Choroid plexus epithelial cell (primary cell): Measurements from ENCODE around the gene AGPAT3.

Experiments used
- DNase-seq: peaks from one replicate; pipeline ENCODE4 v3.0.0-alpha.2; 2010; ENCODE audit warnings: low read depth
- H3K4me3 ChIP-seq: 2 replicates; pipeline ENCODE4 v1.5.1; 2011; ENCODE audit warnings: low read depth, mild to moderate bottlenecking, control low read depth, low read length, moderate library complexity
- TF ChIP-seq, protein P1 (sequence below): conservative IDR thresholded peaks from 2 replicates; pipeline ENCODE4 v1.5.1; 2011; ENCODE audit warnings: low read depth, mild to moderate bottlenecking, control low read depth, inconsistent platforms, low read length, moderate library complexity

The AGPAT3 gene

GRCh38 chr21:43918385-43918947 lies 53.4 kb downstream of the AGPAT3 start:
- TF ChIP-seq, protein P1, sequence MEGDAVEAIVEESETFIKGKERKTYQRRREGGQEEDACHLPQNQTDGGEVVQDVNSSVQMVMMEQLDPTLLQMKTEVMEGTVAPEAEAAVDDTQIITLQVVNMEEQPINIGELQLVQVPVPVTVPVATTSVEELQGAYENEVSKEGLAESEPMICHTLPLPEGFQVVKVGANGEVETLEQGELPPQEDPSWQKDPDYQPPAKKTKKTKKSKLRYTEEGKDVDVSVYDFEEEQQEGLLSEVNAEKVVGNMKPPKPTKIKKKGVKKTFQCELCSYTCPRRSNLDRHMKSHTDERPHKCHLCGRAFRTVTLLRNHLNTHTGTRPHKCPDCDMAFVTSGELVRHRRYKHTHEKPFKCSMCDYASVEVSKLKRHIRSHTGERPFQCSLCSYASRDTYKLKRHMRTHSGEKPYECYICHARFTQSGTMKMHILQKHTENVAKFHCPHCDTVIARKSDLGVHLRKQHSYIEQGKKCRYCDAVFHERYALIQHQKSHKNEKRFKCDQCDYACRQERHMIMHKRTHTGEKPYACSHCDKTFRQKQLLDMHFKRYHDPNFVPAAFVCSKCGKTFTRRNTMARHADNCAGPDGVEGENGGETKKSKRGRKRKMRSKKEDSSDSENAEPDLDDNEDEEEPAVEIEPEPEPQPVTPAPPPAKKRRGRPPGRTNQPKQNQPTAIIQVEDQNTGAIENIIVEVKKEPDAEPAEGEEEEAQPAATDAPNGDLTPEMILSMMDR: no peak
- no peak overlapping the region for H3K4me3 ChIP-seq
- no peak for DNase-seq

GRCh38 chr21:43919283-43919682 lies 54.3 kb downstream of the AGPAT3 start:
- TF ChIP-seq, protein P1: no peak
- no peak for DNase-seq
- H3K4me3 ChIP-seq: no peak overlapping the region

DNA sequence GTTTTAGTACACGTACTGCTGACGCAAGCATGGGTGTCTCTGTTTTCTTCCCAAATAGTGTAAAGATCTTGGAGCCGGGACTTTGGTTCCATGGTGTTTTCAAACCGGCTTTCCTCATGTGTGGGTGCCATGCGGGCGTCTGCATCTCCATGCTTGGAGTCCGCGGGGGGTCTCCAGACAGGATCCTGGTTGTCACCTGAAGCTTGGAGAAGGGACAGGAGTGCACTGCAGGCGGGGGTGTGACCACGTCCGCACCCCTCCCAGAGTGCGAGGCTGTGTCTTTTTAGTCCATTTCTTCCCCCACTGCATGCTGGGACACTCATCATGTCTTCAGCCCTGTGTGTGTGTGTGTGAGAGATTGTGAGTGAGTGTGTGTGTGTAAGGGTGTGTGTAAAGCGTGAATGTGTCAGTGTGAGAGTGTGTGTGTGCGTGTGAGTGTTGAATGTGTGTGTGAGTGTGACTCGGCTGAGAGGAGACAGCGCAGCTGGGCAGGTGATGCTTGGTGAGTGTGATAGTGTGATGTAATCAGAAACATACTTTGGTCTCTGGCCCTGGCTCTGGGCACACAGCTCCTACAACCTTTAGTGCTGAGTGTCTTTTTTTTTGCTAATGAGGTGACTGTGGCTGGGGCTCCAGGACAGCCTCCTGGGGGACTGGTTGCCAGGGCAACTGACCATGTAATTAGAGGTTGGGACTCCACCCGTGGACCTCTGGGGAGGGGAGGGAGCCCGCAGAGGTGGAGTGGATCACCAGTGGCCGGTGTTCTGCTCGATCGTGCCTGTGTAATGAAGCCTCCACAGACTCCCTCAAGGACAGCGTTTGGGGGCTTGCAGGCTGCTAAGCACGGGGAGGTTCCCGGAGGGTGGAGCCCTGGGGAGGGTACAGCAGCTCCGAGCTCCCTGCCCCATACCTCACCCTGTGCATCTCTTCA lies 55.1 kb downstream of the AGPAT3 start:
- H3K4me3 ChIP-seq: no peak overlapping the region
- DNase-seq: no peak
- TF ChIP-seq, protein P1: no peak

GRCh38 chr21:43921571-43921978 lies 56.6 kb downstream of the AGPAT3 start:
- no peak for DNase-seq
- H3K4me3 ChIP-seq: no peak overlapping the region
- TF ChIP-seq, protein P1: no peak

DNA sequence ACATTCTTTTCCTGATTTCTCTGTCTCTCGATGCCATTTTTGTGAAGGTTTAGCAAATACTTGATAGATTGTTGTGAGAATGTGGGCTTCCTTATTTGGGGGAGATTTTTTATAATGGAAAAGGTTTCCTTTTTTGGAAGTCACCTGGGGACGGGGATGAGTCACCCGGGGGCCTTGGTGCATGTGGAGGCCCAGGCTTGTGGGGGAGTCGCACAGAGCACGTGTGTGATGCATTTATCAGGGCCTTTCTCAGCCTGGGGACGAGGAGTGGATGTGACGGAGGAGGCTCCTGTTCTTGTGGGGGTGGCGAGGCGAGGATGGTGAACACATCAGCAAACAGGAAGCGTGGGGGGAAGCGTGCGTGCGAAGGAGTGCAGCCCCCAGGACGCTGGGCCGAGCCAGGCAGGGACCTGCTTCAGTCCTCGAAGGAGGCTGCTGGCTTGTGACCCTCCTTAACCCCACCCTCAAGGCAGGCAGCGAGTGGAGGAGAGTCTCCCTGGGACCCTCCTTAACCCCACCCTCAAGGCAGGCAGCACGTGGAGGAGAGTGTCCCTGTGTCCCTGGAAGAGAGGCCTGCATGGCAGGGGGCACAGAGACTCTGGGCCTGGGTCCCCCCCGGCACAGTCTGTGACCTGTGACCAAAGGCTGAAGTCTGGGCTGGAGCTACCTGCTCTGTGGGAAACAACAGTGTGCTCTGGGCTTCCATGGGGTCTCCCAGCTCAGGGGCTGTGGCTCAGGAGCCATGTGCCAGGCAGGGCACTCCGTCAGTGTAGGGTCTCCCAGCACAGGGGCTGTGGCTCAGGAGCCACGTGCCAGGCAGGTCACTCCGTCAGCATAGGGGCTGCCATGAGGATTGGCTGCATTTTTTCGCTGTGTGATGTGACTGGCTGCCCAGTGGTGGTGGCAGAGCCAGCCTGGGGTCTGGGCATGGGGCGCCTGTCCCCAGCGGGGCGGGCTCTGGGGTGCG lies 57.2 kb downstream of the AGPAT3 start:
- no peak for DNase-seq
- TF ChIP-seq, protein P1: no peak
- no peak overlapping the region for H3K4me3 ChIP-seq

DNA sequence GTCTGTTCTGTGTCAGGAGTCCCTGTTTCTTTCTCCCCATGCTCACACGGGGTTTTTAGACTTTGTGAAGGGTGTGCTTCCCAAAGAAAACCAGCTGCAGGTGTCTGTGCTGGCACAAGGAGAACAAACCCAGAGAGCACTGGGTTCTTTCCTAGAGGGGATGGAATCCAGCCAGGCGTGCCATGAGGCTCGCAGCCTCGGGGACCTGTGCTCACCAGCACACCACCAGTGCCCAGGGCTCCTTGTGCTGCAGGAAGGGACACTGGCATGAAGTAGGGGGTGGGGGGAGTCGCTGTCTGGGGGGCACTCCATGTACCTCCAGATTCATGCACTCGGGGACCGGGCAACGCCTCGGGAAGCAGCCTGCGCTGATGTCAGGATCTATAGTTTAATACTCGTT lies 57.9 kb downstream of the AGPAT3 start:
- H3K4me3 ChIP-seq: no peak overlapping the region
- no peak for DNase-seq
- TF ChIP-seq, protein P1: no peak
